HG02943 (cell line): ENCODE measurements around the gene SLC25A47.
"Not testable (repeated sequence)": the region's sequence is repeated elsewhere in the genome, so short reads cannot be mapped to it uniquely, and the experiment has no call there.

Experiments
- ATAC-seq: cut with Tn5 transposase; IDR thresholded peaks from one replicate; pipeline ENCODE4 v1.9.1; 2021; ENCODE audit warnings: mild to moderate bottlenecking, low read depth, moderate library complexity; ENCODE audit not compliant: unreplicated experiment

SLC25A47 gene

GRCh38 chr14:100342826-100343225 lies 19.7 kb downstream of the SLC25A47 start:
- not testable (repeated sequence) for ATAC-seq

- not testable (repeated sequence) for ATAC-seq
These were observed 21.5 kb downstream of the SLC25A47 start for GRCh38 chr14:100344657-100345056.

- ATAC-seq: no peak
These were observed 22.6 kb downstream of the SLC25A47 start for GRCh38 chr14:100345711-100346110.

- ATAC-seq: no peak
These were observed 23.4 kb downstream of the SLC25A47 start for GRCh38 chr14:100346306-100347091.

- ATAC-seq: no peak
These were observed 25.2 kb downstream of the SLC25A47 start for GRCh38 chr14:100348253-100348729.

GRCh38 chr14:100348784-100349685 lies 25.9 kb downstream of the SLC25A47 start:
- no peak for ATAC-seq

GRCh38 chr14:100350276-100350926 lies 27.3 kb downstream of the SLC25A47 start:
- no peak for ATAC-seq

GRCh38 chr14:100350986-100351385 lies 27.8 kb downstream of the SLC25A47 start:
- no peak for ATAC-seq

- ATAC-seq: no peak
These were observed 35.3 kb downstream of the SLC25A47 start for GRCh38 chr14:100358396-100358795.

GRCh38 chr14:100359111-100359510 lies 36.0 kb downstream of the SLC25A47 start:
- ATAC-seq: no peak

- ATAC-seq: no peak
These were observed 36.7 kb downstream of the SLC25A47 start for GRCh38 chr14:100359881-100360280.

GRCh38 chr14:100361626-100362025 lies 38.5 kb downstream of the SLC25A47 start:
- ATAC-seq: no peak

GRCh38 chr14:100362311-100362927 lies 39.3 kb downstream of the SLC25A47 start:
- ATAC-seq: no peak

GRCh38 chr14:100363053-100363452 lies 39.9 kb downstream of the SLC25A47 start:
- ATAC-seq: no peak

- no peak for ATAC-seq
These were observed 41.3 kb downstream of the SLC25A47 start for GRCh38 chr14:100364403-100364802.

GRCh38 chr14:100365741-100366140 lies 42.6 kb downstream of the SLC25A47 start:
- ATAC-seq: no peak

- no peak for ATAC-seq
These were observed 45.9 kb downstream of the SLC25A47 start for GRCh38 chr14:100369019-100369418.

GRCh38 chr14:100370003-100370402 lies 46.9 kb downstream of the SLC25A47 start:
- ATAC-seq: no peak

- no peak for ATAC-seq
These were observed 48.6 kb downstream of the SLC25A47 start for GRCh38 chr14:100371773-100372172.

GRCh38 chr14:100372357-100373048 lies 49.4 kb downstream of the SLC25A47 start:
- no peak for ATAC-seq
